ENCODE data around the gene SLC24A5.

The SLC24A5 gene

DNA sequence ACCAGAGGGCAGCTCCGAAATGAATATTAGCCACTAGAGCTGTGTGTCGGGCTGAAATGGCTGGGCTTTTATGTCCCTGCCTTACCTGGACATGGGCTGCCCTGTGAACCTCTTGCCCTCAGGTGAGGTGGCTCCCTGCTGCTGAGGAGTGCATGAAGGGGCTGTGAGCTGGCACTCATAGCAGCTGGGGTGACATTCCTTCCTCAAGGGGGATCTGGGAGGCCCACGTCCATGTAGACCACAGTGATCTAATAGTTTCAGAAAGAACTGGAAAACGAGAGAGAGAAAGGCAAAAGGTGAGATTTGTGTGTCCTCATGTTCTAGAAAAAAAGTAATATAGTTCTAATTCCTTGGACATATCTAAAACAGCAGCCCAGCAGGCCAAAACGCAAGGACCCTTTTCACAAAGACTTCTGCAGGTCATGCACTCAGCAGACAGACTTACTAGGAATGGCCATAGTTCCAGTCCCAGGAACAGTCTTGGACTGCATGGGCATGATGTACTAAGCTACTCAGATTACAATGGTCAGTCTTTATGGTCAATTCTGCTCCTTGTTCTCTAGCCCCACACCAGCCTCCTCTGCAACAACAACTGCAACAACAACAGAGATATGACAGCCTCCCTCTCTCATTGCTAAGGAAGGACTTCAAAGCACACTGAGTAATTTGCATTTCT lies 10.8 kb upstream of the SLC24A5 start:
- no peak for DNase-seq (ENCODE audit: low read depth in 1 of 2, low spot score in 1 of 2)

DNA sequence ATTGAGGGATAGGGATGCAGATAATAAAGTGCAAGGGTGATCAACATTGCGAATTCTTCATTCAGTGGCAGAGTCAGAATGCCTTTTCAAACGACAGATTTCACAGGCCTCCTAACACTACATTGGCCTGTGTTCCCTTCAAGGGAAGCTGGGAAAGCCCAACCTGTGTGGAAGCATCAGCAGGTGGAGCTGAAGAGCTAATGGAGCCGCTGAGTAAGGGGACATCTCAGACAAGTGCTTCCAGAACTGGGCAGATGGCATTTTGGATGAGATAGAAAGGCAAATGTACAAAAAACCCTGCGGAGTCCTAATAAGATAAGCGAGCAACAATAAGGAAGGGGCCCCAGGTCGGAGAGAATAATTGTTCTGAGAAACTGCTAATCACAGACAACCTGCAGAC lies 8.5 kb upstream of the SLC24A5 start:
- no peak for DNase-seq (ENCODE audit: low read depth in 1 of 2, low spot score in 1 of 2)

DNA sequence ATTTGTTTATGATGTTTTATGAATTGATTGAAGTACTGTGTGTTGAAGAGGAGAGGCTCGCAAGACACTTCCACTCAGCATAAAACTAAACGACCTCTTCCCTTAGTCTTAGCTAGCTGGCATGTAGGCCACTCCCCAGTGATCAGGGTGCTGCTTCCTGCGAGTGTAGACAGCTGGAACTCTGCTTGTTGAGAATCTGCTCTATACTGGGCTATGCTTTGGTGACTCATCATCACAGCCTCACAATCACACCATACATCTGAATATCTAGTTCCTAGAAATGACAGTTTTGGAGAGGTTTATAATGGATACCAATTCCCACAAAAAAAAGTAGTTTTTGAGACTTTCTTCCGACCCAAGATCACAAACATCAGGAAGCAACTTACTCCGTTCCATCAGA lies 1.5 kb upstream of the SLC24A5 start:
- DNase-seq (ENCODE audit: low read depth in 1 of 2, low spot score in 1 of 2) = no peak

DNA sequence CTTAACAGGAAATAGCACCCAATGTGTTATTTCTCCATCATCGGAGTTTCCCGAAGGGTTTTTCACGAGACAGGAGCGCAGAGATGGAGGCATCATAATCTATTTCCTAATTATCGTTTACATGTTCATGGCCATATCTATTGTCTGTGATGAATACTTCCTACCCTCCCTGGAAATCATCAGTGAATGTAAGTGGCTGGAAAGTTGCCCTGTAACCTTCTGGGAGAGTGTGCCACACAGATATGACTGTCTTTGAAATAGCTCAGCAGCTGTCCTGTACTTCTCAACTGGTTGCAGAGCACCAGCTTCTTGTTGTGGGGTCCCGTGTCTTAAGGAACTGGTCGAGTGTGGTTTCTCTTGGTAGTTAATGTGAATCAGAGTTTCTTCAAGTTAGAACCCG lies 1.1 kb downstream of the SLC24A5 start:
- DNase-seq (ENCODE audit: low read depth in 1 of 2, low spot score in 1 of 2) = no peak

DNA sequence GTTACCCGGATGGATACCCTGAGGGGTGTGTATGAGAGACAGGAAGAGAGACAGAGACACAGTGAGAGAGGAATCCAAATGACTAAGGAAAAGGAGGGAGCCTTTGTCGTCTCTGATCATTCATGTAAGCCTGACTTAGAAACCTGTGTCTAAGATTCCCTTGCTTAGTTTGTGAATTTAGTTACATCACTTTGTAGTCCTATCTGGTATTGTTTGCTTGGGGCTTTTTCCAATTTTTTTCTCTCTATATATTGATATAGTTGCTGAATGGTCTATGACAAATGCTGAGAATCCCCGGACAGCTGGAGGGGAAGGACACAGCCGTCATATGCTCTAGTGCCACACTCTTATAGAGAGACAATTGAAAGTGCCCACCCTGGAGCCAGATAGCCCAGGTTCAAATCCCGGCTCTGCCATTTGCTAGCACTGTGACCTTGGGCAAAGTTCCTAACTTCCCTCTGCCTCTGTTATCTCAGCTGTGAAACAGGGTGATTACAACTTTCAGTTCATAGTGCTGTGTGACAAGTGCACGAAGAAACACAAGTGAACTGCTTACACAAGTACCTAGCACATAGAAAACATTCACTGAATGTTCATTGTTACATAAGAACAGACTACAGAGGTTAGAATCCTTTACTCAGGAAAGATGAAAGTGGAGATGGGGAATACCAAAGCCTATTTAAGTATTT lies 6.0 kb downstream of the SLC24A5 start:
- no peak for DNase-seq (ENCODE audit: low read depth in 1 of 2, low spot score in 1 of 2)

DNA sequence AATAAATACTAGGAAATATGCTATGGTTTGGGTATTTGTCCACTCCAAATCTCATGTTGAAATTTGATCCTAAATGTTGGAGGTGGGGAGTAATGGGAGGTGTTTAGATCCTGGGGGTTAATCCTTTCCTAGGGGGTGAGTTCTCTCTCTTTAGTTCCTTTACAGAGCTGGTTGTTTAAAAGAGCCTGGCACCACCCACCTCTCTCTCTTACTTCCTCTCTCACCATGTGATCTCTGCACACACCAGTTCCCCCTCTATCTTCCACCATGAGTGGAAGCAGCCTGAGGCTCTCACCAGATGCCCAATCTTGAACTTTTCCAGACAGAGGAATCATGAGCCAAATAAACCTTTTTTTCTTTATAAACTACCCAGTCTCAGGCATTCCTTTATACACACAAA lies 10.5 kb downstream of the SLC24A5 start:
- no peak for DNase-seq (ENCODE audit: low read depth in 1 of 2, low spot score in 1 of 2)

DNA sequence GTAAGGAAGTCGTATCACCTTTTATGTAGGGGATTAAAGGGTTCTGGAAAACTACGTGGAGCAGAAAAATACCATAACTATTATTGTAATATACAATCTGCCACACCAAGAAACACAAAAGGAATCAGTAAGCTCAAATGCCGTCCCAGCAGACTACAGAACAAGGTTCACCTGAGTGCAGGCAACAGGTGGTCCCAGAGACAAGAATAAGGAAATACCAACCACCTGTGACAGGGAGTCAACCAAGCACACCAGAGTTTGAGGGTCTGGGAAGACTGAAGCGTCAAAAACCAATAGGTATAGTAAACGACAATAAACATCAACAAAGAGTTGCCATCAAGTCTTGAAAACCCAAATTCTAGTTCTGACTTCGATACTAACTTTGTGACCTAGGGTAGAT lies 12.1 kb downstream of the SLC24A5 start:
- DNase-seq (ENCODE audit: low read depth in 1 of 2, low spot score in 1 of 2) = no peak

DNA sequence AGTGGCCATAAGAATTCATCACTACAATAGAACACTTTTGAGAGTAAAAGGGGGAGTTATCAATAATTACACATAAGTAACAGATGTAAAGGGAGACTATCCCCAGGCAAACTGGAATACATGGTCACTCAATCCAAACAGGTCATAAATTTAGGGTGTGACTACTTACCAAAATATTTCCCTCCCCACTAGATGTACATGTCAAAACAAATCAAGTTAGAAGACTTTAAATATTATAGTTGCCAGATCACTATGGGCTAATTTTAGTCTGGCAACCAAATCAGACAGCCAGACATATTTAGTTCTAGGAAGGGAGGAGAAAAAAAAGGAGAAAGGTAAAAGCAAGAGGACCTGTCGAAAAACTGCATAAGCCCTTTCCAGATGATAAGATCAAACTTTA lies 23.1 kb downstream of the SLC24A5 start:
- no peak for DNase-seq (ENCODE audit: low read depth in 1 of 2, low spot score in 1 of 2)

DNA sequence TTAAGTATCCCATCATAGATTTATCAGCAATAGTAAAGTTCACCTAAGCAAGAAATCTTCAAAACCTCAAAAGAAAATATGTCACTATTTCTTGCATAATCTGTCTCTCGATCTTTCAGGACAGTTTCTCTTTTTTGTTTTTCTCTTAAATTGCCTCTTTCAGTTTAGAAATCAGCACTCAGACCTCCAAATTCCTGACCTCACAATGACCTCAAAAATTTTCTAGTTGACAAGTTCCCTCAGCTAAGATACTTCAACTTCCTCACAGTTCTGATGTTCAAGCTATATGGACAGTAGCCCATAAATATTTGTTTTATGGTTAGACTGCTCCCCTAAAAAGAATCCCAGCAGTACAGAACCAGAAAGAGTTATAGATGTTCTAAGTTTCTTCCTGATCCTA lies 24.1 kb downstream of the SLC24A5 start:
- no peak for DNase-seq (ENCODE audit: low read depth in 1 of 2, low spot score in 1 of 2)

DNA sequence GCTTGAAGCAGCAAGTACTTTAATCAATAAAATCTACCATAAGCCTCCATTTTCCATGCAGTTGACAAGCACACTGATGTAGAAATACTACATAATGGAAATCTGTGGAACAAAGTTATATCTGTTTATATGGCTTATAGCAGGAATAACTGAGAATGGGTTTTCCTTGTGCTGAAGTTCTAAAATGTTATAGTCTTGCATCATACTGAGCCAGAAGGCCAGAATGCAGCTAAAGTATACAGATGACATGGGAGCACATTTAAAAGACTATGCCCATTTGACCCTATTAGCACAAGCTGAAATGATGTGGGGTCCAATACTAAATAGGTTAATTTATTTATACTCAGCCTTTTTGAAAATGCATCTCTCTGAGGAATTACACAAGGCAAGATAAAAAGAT lies 25.1 kb downstream of the SLC24A5 start:
- DNase-seq (ENCODE audit: low read depth in 1 of 2, low spot score in 1 of 2) = no peak

DNA sequence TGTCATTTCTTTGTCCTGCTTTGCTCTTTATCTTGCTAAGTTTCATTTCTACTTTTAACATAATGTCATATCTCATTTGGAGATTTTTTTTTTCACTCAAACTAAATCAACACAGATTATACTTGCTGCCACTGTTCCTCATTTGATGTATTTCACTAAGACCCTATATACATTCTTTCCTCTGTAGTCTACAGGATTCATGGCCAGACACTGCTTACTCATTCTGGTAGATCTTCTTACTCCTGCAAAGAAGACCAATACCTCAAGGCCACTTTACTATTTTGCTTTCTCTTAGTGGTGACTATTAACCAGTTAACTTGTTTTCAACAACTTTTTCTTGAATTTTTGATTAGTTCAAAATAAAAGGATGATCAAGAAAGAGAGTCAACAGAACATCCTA lies 26.6 kb downstream of the SLC24A5 start:
- DNase-seq (ENCODE audit: low read depth in 1 of 2, low spot score in 1 of 2) = no peak

DNA sequence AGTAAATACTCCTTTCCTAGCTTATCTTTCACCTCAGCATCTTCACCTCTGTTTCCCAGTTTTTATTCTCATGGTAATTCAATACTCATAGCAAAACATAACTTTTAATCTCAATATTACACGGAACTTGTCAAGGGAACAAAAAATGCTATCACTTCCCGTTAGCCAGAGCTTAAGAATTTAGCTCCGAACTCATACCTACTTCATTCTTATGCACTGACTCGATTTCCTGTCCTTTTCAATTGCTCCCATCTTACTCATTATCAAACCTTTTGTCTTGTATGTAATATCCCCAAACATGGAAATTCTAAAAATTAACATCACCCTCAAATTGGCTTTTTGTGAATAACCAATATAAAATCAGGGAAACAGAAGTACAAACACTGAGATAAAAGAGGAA lies 29.1 kb downstream of the SLC24A5 start:
- DNase-seq (ENCODE audit: low read depth in 1 of 2, low spot score in 1 of 2) = no peak

DNA sequence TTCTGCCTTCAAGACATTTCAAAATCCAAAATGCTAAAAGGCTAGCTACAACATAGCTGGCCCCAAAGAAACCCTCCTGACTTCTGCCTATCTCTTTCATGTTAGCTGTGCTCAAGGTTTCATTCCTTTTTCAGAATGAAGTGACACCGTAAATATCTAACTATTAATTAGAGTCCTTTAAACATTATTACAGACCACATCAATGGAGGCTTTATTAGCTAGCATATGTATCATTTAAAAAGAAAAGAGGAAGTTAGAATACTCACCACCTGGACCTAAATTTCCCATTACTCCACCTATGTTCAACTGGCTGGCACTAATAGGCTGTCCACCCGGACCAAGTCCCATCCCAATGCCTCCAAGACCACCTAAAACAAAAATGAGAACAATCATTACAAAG lies 32.7 kb downstream of the SLC24A5 start:
- DNase-seq (ENCODE audit: low read depth in 1 of 2, low spot score in 1 of 2) = no peak

DNA sequence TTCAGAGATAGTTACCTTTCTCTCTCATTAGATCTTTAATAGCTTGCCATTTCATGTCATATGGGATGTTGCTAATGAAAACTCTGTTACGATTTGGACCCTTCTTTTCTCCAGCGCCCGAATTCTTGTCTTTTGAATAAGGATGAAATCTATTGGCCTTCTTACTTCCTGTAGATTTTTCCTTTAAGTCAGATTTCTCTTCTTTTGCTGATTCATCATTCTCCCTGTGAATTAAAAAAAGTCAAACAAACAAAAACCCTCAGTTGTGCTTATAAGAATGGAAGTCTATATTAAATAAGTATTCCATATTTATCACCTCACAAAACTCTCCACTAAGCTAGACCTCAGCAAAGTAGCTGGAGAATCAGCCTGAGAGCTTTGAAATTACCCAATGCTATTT lies 47.8 kb downstream of the SLC24A5 start:
- DNase-seq (ENCODE audit: low read depth in 1 of 2, low spot score in 1 of 2) = no peak

DNA sequence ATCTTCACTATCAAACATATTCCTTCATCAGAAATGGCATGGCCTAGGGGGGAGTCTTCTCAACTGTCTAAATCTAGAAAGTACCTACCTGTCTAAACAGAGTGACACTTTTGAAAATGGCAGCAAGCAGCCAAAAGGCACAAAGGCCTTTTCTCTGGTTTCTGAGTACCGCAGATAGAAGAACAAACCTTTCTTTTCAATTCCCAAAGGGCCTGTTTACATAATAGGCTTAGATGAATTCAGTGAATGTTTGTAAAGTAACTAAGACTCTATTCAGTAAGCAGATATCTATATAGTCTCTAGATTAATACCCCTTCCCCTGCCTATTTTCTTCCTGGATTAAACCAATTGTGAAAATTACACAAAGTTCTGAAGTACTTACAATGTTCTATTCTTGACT lies 50.2 kb downstream of the SLC24A5 start:
- DNase-seq (ENCODE audit: low read depth in 1 of 2, low spot score in 1 of 2) = no peak

DNA sequence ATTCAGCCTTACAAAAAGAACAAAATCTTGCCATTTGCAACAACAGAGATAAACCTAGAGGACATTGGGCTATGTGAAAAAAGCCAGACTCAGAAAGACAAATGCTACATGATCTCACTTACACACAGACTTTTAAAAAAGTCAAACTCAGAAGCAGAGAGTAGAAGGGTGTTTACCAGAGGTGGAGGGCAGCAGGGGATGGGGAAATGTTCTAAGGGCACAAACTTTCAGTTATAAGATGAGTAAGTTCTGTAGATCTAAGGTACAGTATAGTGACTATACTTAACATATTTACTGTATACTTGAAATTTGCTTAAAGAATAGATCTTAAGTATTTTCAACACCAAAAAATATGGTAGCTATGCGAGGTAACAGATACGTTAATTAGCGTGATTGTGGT lies 54.3 kb downstream of the SLC24A5 start:
- no peak for DNase-seq (ENCODE audit: low read depth in 1 of 2, low spot score in 1 of 2)

DNA sequence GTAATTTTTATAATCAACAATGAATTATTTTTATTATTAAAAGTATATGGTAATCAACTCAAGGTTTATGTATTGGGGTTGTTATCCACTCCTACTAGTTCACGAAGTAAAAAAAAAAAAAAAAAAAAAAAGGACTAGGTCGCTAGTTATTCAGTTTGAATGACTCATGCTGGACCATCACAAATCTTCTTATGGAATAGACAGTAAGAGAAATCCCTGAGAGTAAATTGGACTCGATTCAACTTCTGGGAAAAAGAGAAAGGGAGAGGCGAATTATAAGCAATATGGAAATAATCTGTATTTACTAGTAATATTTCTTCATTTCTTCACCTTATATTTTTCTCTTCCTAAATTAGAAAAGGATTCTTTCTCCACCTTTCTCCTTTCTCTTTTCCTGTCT lies 55.3 kb downstream of the SLC24A5 start:
- DNase-seq (ENCODE audit: low read depth in 1 of 2, low spot score in 1 of 2) = no peak

DNA sequence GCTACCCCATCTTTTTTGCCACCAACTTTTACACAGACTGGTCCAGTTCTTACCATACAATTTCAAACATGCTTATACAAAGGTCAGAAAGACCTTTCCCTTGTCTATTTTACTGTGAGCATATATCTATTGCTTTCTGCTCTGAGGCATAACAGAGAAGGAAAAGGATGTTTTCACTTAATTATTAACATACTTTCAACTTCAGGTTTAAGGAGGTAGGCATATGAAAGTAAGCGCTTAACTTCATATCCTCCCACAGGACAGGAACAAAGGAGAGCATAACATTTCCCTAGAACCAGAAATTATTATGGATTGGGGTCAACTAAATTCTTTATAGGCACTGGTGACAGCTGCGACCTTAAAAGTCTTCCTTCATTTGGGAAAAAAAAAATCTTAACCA lies 56.2 kb downstream of the SLC24A5 start:
- no peak for DNase-seq (ENCODE audit: low read depth in 1 of 2, low spot score in 1 of 2)

DNA sequence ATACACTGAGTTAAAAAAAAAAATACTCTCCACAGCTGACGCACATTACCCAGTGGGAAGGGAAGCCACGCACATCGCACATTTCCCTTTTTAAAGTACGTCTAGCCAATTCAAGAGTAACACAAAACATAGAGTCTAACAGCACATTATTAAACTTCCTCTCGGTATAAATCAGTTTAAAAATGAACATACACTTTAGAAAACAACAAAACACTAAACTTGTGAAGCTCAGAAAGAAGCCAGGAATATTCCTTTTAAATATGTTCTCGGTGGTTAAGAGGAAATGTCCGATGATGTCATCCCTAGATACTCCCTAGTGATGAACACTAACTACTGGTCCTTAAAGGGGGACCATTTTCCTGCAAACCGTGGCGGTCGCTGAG lies 56.6 kb downstream of the SLC24A5 start:
- no peak for DNase-seq (ENCODE audit: low read depth in 1 of 2, low spot score in 1 of 2)

DNA sequence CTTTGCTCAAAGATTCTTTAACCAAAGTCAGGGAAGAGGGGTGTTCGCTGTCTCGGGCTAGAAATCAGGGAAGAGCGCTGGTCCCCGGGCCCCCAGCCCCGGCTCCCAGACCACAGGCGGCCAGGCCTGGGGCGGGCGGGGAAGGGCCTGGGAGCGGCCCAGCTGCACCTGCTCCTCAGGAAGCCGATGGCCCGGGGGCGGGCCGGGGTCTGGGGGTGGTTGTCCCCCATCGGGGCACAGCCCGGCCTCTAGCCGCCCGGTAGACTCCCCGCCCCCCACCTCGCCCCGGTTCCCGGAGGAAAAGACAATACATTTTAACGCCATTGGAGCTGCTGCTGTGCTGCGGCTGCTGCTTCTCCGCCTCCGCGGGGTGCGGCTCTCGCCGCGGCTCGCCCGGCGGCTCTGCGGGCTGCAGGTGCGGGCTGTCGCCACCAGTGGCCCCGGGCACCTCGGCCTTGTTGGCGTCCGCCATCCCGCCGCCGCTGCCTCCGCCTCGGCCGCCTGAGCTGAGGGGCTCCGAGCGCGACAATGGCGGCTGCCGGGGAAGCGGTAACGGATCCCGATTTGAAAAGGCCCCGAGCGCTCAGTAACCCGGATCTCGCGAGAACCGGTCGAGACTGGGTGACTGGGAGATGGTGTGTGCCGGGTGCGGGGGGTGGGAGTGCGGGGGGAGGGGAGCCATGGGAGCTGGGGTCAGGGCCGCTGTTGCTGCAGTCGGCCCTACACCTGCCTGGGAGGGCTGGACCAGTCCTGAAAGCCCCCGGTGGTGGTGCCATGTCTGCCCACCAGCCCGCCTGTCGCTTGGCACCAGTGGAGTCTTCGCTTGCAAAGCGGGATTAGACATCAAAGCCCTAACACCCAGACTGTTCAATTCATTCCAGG lies 57.2 kb downstream of the SLC24A5 start, which contains the start of gene MYEF2:
MYEF2 (minus strand) TSS at position 530 of the 882 bp plus-strand sequence; CDS start at position 472, 58 bp downstream.
- peak; percentile 37 to 60 for DNase-seq (ENCODE audit: low read depth in 1 of 2, low spot score in 1 of 2)

DNA sequence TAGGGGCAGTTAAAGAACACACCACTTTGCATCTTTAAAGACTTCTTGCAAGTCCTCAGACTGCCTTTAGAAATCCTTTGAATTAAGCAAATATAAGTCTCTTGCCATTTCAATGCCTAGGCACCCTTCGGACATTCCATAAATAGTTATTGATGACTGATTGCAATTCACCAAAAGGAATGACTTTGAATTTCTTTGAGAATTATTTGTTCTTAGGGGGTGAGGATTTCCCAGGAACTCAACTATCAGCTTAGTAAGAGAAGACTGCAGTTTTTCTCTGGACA lies 57.8 kb downstream of the SLC24A5 start:
- DNase-seq (ENCODE audit: low read depth in 1 of 2, low spot score in 1 of 2) = no peak

DNA sequence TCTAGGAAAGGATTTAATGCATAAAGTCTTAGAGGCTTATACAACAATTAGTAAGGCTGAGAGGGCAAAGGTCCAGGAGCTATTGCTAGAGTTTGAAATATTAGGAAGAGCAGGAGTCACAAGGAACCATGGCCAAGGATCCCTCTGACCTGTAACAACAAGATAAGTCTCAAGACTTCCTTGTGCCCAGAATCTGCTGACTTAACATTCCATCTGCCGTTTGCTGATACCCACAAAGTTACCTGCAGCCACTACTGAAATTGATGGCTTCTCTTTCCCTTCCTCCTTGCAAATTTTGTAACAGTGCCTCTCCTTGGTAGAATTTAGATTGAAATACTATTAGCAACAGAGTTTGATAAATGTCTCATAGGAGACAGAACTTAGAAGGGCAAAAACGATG lies 62.0 kb downstream of the SLC24A5 start:
- no peak for DNase-seq (ENCODE audit: low read depth in 1 of 2, low spot score in 1 of 2)

Measured in activated CD4-positive, alpha-beta T cell treated with anti-CD3 and anti-CD28 coated beads, Interleukin-2, amount 50 U/mL, for 24 hours (primary cell).